ENCODE data around the gene ADORA2B. TPM values are rescaled to one million over a fixed set of nuclear protein-coding genes. Genes with fewer than 3 reads are reported as not detected.
A peak's percentile ranks its signal among the peaks of the same experiment; 100 is the strongest.

The ADORA2B gene
- total and polyA plus RNA-seq, 8 donors: 0.27 to 2.7 (median 0.96) TPM

DNA sequence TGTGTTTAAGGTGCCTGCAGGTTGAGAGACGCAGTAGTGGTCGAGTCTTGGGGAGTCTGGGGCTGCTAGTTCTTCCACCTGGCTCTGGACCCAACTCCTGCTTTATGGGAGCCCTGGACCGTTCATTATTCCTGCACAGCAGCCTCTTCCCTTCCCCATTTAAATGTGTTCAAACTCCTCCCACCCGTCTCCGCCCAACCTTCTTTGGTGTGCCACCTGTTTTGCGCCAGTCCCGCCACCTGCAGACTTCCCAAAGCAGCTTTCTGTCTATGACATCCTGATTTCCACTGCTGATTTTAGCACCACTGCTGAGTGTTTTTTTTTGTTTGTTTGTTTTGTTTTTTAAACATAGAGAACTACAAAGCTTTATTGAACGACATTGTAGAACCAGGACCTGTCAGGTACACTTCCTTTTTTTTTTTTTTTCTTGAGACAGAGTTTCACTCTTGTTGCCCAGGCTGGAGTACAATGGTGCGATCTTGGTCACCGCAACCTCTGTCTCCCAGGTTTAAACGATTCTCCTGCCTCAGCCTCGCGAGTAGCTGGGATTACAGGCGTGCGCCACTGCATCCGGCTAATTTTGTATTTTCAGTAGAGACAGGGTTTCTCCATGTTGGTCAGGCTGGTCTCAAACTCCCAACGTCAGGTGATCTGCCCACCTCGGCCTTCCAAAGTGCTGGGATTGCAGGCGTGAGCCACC lies 12.8 kb downstream of the ADORA2B start:
- ATAC-seq (peak; percentile 71 to 92 (median 86)), FAIRE-seq (no peak), DNase-seq (peak in 4 of 6 donors; percentile 46 to 63 (median 59))
- TF ChIP-seq, protein P1, sequence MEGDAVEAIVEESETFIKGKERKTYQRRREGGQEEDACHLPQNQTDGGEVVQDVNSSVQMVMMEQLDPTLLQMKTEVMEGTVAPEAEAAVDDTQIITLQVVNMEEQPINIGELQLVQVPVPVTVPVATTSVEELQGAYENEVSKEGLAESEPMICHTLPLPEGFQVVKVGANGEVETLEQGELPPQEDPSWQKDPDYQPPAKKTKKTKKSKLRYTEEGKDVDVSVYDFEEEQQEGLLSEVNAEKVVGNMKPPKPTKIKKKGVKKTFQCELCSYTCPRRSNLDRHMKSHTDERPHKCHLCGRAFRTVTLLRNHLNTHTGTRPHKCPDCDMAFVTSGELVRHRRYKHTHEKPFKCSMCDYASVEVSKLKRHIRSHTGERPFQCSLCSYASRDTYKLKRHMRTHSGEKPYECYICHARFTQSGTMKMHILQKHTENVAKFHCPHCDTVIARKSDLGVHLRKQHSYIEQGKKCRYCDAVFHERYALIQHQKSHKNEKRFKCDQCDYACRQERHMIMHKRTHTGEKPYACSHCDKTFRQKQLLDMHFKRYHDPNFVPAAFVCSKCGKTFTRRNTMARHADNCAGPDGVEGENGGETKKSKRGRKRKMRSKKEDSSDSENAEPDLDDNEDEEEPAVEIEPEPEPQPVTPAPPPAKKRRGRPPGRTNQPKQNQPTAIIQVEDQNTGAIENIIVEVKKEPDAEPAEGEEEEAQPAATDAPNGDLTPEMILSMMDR (IDR thresholded peaks at IDR 0.05): no peak
- Histone ChIP-seq H3K4me1 (no peaks in the 10 kb centered on the region), H3K27me3 (no peaks in the 10 kb centered on the region), H3K4me3 (no peak overlapping the region), H3K9me3 (no peaks in the 10 kb centered on the region), H3K27ac (no peak overlapping the region), H3K36me3 (no peaks in the 10 kb centered on the region)
- intact Hi-C loops (cut with DNase I): no loop called here
- WGBS, 2 donors: 68 to 77% methylated on average over 17 to 18 of the region's 19 CpGs

DNA sequence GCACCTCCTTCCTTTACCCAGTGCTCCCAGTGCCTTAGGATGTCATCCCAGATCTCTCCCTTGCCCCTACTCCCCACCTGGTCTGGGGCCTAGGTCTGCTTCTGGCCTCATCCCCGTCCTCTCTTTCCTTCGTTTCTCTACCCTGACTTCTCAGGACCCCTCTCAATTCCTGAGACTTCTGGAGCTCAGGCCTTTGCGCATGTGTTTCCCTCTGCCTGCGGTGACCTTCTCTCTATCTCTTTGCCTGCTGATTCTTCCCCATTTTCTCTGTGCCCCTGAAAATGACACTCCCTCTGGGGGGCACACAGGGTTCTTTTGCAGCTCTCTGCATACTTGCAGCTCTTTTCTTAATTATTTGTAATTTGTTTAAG lies 13.5 kb downstream of the ADORA2B start:
- intact Hi-C loops (cut with DNase I): no loop called here
- no peak for ATAC-seq
- no peak for FAIRE-seq
- TF ChIP-seq, protein P1 (IDR thresholded peaks at IDR 0.05): no peak
- no peaks in the 10 kb centered on the region for H3K9me3 ChIP-seq
- H3K4me1 ChIP-seq: no peaks in the 10 kb centered on the region
- no peak overlapping the region for H3K27ac ChIP-seq
- no peaks in the 10 kb centered on the region for H3K36me3 ChIP-seq
- no peaks in the 10 kb centered on the region for H3K27me3 ChIP-seq
- no peak overlapping the region for H3K4me3 ChIP-seq
- no peak for DNase-seq
- 90 to 98% methylated on average over 4 of the region's 4 CpGs for WGBS, 2 donors

DNA sequence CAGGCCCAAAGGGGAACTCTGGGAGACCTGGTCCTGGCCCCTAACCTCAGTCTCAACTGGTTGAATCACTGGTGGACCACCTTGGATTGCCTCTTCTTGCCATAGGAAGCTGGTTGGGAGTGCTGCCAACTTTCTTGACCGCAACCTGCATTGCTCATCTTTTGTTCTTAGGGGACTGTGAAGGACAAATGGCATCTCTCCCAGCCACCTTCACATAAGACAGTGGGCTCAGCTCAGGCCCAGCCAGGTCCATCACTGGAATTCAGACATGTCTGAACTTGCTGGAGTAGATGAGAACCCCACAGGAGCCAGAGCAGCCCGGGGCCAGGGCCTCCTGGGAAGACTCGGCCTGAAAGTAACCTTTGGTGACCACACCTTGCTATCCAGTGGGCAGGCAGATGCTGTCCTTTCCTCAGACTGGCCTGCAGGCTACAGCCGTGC lies 18.8 kb downstream of the ADORA2B start:
- WGBS, 2 donors: 87 to 92% methylated on average over 4 of the region's 4 CpGs
- H3K4me1 ChIP-seq: peaks cover 0 to 4% (median 0%) of the 10 kb centered on the region in 3 donors
- no peaks in the 10 kb centered on the region for H3K27me3 ChIP-seq
- no peak for ATAC-seq
- no peak for DNase-seq
- TF ChIP-seq, protein P1 (IDR thresholded peaks at IDR 0.05): no peak
- no peak overlapping the region for H3K27ac ChIP-seq
- H3K4me3 ChIP-seq: no peak overlapping the region
- H3K9me3 ChIP-seq: no peaks in the 10 kb centered on the region
- intact Hi-C loops (cut with DNase I): no loop called here
- no peak for FAIRE-seq
- H3K36me3 ChIP-seq: no peaks in the 10 kb centered on the region

DNA sequence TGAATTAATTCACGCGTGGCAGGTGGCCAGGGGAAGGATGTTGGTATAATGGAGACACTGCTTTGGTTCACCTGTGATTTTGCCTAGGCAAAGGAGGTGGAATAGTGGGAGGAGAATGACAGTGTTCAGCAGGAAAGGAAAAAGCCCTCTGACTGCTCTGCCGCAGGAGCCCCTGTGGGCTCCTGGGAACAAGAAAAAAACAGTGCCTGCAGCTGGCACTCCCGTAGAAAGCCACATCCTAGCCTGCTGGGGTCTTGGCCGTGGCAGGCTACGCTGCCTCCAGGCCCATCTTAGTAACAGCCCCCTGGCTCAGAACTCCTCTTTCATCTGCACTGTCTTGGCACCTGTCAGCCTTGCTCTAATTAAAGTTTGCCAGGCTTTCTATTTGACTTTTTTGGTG lies 20.6 kb downstream of the ADORA2B start:
- Histone ChIP-seq H3K27ac (no peak overlapping the region), H3K4me3 (no peak overlapping the region)
- intact Hi-C loops (cut with DNase I): no loop called here

More for the DNA sequence above, 20.6 kb downstream of the ADORA2B start:
- WGBS, 2 donors: 76 to 86% methylated on average over 6 of the region's 6 CpGs
- ATAC-seq (peak in 1 of 4 donors; percentile 9), DNase-seq (no peak), FAIRE-seq (no peak)
- Histone ChIP-seq H3K9me3 (no peaks in the 10 kb centered on the region), H3K4me1 (peaks cover 0 to 4% (median 0%) of the 10 kb centered on the region in 3 donors), H3K36me3 (no peaks in the 10 kb centered on the region), H3K27me3 (no peaks in the 10 kb centered on the region)
- TF ChIP-seq, protein P1 (IDR thresholded peaks at IDR 0.05): no peak

Data from pancreas (tissue), 10 donors.